ENCODE measurements around the gene SLC27A2.

SLC27A2 gene

DNA sequence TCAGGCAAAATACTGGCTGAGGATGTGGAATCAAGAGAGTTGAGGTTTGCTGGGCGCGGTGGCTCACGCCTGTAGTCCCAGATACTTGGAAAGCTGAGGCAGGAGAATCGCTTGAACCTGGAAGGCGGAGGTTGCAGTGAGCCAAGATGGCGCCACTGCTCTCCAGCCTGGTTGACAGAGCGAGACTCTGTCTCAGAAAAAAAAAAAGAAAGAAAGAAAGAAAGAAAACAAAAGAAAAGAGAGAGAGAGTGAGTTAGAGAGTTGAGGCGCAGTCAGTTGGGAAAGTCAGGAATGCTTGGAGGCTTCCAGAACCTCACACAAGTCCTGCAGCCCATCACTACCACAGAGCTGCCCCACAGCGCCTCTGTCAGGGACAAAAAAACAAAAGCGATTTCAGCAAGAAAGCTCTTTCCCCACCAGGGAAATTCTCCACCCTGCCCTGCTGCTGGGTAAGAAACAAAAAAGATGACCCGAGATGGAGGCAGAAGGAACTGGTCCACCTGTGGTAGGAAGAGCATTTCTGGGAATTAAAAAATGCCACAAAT, 69.7 kb downstream of the SLC27A2 start:
- DNase-seq (ENCODE audit: low read depth), result no peak

DNA sequence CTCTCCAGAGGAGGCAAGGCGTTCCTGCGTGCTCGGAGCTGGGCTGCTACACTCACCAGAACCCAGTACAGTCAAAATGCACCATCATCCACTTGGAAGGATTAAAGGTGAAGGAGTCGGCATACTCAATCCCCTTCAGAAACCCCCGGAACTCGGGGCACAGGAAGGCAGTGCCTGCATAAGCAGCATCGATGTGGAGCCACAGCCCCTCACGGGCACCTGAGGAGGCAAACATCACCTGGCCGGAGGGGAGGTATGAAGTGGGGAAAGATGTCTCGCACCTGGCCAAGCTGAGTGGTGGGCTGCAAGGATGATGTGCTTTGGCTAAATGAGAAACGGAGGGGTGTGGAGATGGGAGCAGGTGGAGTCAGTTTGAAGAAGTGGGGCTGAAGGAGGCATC, 70.6 kb downstream of the SLC27A2 start:
- DNase-seq (ENCODE audit: low read depth), result no peak
- TF ChIP-seq MYC (IDR thresholded peaks at IDR 0.05; ENCODE audit: low read depth, low read length) (no peak), POLR2A (IDR thresholded peaks at IDR 0.05; ENCODE audit: extremely low read depth, insufficient read length) (no peak)
- TF ChIP-seq, protein P1, sequence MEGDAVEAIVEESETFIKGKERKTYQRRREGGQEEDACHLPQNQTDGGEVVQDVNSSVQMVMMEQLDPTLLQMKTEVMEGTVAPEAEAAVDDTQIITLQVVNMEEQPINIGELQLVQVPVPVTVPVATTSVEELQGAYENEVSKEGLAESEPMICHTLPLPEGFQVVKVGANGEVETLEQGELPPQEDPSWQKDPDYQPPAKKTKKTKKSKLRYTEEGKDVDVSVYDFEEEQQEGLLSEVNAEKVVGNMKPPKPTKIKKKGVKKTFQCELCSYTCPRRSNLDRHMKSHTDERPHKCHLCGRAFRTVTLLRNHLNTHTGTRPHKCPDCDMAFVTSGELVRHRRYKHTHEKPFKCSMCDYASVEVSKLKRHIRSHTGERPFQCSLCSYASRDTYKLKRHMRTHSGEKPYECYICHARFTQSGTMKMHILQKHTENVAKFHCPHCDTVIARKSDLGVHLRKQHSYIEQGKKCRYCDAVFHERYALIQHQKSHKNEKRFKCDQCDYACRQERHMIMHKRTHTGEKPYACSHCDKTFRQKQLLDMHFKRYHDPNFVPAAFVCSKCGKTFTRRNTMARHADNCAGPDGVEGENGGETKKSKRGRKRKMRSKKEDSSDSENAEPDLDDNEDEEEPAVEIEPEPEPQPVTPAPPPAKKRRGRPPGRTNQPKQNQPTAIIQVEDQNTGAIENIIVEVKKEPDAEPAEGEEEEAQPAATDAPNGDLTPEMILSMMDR (IDR thresholded peaks at IDR 0.05; ENCODE audit: low read depth, low read length), result no peak
- TF ChIP-seq, protein P2, sequence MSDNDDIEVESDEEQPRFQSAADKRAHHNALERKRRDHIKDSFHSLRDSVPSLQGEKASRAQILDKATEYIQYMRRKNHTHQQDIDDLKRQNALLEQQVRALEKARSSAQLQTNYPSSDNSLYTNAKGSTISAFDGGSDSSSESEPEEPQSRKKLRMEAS (IDR thresholded peaks at IDR 0.05; ENCODE audit: low read depth, low read length), result no peak
- H3K4me3 ChIP-seq (ENCODE audit: low read depth, low read length), result no peak overlapping the region

More for the DNA sequence above, 69.7 kb downstream of the SLC27A2 start:
- no peak overlapping the region for H3K4me3 ChIP-seq (ENCODE audit: low read depth, low read length)
- TF ChIP-seq POLR2A (IDR thresholded peaks at IDR 0.05; ENCODE audit: extremely low read depth, insufficient read length), result no peak
- TF ChIP-seq, protein P1 (IDR thresholded peaks at IDR 0.05; ENCODE audit: low read depth, low read length), result no peak
- TF ChIP-seq MYC (IDR thresholded peaks at IDR 0.05; ENCODE audit: low read depth, low read length), result no peak
- TF ChIP-seq, protein P2 (IDR thresholded peaks at IDR 0.05; ENCODE audit: low read depth, low read length), result no peak

DNA sequence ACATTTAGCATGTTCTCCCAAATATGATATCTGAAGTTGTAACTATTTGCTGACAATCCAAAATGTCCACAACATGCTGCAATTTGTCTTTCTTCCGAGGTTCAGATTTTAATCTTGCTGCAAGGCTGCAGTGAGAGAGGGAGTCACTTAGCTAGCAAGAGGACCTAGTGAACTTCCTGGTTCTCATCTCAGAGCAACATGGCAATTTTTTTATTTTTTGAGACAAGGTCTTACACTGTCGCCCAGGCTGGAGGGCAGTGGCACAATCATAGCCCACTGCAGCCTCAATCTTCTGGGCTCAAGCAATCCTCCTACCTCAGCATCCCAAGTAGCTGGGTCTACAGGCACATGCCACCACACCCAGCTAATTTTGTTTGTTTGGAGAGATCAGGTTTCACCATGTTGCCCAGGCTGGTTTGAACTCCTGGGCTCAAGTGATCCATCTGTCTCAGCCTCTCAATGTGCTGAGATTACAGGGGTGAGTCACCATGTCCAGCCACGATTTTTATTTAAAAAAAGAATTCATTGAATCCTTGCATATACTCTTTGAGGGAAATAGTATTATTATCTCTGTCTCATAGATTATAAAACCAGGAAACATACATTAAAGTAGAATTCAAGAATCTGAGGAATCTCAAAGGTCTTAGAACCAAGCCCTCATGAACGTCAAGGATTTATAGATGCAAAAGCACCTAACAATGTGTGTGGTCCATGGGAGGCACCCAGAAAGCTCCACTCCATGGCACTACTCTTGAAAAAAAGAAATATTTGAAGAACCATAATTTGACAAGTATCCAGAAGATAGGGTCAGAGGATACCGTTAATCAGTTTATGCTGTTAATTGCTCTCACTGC, 74.4 kb downstream of the SLC27A2 start:
- H3K4me3 ChIP-seq (ENCODE audit: low read depth, low read length), result no peak overlapping the region
- DNase-seq (ENCODE audit: low read depth), result peak; percentile 52
- TF ChIP-seq, protein P2 (IDR thresholded peaks at IDR 0.05; ENCODE audit: low read depth, low read length), result no peak
- TF ChIP-seq POLR2A (IDR thresholded peaks at IDR 0.05; ENCODE audit: extremely low read depth, insufficient read length) (no peak), MYC (IDR thresholded peaks at IDR 0.05; ENCODE audit: low read depth, low read length) (no peak)

DNA sequence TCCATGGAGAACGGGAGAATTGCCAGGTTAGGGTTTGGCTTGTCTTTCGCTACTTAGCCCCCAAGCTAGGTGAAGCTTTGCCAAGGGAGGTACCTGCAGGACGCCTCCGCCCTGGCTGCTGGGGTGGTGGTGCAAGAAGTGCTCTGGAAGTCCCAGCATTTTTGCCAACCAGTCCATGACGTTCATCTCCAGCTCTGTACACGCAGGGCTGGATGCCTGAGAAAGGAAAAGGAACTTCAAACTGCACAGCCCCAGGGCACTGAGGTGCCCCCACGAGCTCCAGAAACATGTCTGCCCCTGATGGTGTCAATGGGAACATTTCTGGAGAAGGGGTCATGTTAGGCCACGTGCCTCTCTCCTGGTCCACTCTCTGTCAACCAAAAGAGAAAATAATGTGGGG, 75.3 kb downstream of the SLC27A2 start:
- DNase-seq (ENCODE audit: low read depth), result no peak
- H3K4me3 ChIP-seq (ENCODE audit: low read depth, low read length), result no peak overlapping the region
- TF ChIP-seq, protein P1 (IDR thresholded peaks at IDR 0.05; ENCODE audit: low read depth, low read length), result no peak
- TF ChIP-seq MYC (IDR thresholded peaks at IDR 0.05; ENCODE audit: low read depth, low read length) (no peak), POLR2A (IDR thresholded peaks at IDR 0.05; ENCODE audit: extremely low read depth, insufficient read length) (no peak)
- TF ChIP-seq, protein P2 (IDR thresholded peaks at IDR 0.05; ENCODE audit: low read depth, low read length), result no peak

DNA sequence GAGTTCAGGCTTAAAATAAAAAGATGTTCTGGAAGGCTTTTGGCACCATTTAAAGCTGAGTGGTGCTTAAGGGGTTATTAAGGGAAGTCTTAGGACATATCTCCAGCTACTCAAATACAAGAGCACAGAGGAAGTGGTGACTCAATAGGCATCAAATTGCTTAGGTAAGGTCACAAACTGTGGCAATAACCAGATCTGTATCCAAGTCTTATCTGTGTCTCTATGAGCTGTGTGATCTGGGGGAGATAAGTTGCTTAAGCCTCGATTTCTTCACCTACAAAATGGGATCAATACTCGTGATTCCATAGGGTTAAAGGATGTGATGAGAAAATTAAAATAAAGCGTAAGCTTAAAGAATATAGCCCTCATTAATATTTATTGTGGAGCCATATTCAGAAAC, 75.9 kb downstream of the SLC27A2 start:
- peak overlapping the region; percentile 14 for H3K4me3 ChIP-seq (ENCODE audit: low read depth, low read length)
- DNase-seq (ENCODE audit: low read depth), result peak; percentile 93
- TF ChIP-seq, protein P1 (IDR thresholded peaks at IDR 0.05; ENCODE audit: low read depth, low read length), result no peak
- peak; percentile 8; the same call in 1 of the 2 replicates for TF ChIP-seq MYC (IDR thresholded peaks at IDR 0.05; ENCODE audit: low read depth, low read length)
- TF ChIP-seq POLR2A (IDR thresholded peaks at IDR 0.05; ENCODE audit: extremely low read depth, insufficient read length), result no peak
- TF ChIP-seq, protein P2 (IDR thresholded peaks at IDR 0.05; ENCODE audit: low read depth, low read length), result no peak

DNA sequence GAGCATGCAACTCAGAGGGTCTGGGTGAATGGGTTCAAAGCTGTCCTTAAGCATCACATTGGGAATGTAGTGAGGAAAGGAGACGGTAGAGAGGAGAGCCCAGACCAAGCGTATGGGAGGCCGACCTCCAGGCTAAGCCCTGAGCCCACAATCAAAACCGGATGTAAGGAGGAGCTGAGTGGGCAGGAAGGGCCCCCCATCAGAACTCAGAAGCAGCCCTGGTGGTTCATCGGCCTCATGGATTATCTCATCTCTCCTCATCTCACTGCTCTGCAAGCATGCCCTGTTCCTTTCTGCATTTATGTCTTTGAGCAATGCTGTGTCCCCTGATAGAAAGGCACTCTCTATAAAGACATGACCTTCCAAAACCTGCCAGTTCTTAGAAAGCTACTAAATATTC, 77.3 kb downstream of the SLC27A2 start:
- TF ChIP-seq, protein P1 (IDR thresholded peaks at IDR 0.05; ENCODE audit: low read depth, low read length), result no peak
- peak; percentile 70; the same call in 1 of the 2 replicates for TF ChIP-seq MYC (IDR thresholded peaks at IDR 0.05; ENCODE audit: low read depth, low read length)
- TF ChIP-seq, protein P2 (IDR thresholded peaks at IDR 0.05; ENCODE audit: low read depth, low read length), result peak; percentile 27; the same call in 1 of the 2 replicates
- DNase-seq (ENCODE audit: low read depth), result peak; percentile 90
- peak overlapping the region; percentile 39 for H3K4me3 ChIP-seq (ENCODE audit: low read depth, low read length)
